ENCODE results near the gene PROM2. TPM values are rescaled to one million over a fixed set of nuclear protein-coding genes. Genes with fewer than 3 reads are reported as not detected.

Gene PROM2
- total RNA-seq, 1 donor from 2014 or later: 2.3 TPM

DNA sequence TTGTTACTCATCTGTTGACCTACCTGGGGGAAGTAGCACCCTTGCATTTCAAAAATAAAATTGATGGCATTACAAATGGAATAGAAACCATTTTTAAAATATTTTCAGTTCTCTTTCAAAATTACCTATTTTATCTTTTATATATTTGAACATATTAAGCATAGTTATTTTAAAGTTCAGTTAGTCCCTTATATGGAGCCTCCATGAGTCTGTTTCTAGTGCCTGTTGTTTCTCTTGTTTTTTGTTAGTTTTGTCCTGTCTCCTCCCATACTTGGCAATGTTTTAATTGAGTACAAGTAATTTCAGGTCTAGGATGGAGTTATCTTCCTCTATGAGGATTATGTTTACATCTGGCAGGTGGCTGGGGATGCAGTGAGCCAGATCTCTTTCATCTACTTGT is 17.0 kb downstream of the PROM2 start:
- Histone ChIP-seq H3K36me3 (ENCODE audit: control insufficient read depth, insufficient read depth, low read length) (no peaks in the 10 kb centered on the region), H3K4me3 (ENCODE audit: low read depth, low read length) (no peak overlapping the region), H3K27me3 (ENCODE audit: control insufficient read depth, insufficient read depth, low read length) (peaks cover 1% of the 10 kb centered on the region)
- TF ChIP-seq, protein P1, sequence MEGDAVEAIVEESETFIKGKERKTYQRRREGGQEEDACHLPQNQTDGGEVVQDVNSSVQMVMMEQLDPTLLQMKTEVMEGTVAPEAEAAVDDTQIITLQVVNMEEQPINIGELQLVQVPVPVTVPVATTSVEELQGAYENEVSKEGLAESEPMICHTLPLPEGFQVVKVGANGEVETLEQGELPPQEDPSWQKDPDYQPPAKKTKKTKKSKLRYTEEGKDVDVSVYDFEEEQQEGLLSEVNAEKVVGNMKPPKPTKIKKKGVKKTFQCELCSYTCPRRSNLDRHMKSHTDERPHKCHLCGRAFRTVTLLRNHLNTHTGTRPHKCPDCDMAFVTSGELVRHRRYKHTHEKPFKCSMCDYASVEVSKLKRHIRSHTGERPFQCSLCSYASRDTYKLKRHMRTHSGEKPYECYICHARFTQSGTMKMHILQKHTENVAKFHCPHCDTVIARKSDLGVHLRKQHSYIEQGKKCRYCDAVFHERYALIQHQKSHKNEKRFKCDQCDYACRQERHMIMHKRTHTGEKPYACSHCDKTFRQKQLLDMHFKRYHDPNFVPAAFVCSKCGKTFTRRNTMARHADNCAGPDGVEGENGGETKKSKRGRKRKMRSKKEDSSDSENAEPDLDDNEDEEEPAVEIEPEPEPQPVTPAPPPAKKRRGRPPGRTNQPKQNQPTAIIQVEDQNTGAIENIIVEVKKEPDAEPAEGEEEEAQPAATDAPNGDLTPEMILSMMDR (IDR thresholded peaks at IDR 0.05; ENCODE audit: insufficient read depth, low read length, poor library complexity, severe bottlenecking): no peak
- no peak for DNase-seq (ENCODE audit: low read depth)

DNA sequence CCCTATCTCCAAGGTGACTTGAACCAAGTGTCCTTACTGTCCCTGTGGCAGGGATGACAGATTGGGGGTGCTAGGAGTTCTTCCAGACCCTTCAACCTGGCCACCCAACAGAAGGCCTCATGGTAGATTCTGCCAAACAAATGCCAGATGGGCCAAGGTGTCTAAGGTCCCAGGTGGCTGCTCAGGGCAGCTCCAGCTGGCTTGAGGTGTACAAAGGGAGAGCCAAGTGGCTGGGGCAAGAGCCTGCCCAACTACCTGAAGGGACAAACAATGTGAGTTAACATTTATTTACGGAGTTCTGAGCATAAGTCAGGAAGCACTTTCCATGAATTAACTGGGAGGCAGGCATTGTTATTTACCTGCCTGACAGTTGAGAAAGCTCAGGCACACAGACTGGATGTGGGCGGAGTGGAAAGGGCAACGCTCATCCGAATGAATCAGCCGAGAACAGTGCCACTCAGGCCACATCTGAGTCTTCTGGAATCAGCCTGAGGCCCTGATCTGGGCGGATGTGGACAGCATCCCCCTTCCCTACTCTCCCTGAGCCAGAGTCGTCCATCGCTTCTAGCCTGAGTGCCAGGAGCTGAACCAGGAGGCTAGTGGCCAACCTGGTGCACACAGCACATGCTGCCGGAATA is 18.5 kb downstream of the PROM2 start:
- TF ChIP-seq, protein P1 (IDR thresholded peaks at IDR 0.05; ENCODE audit: insufficient read depth, low read length, poor library complexity, severe bottlenecking): no peak
- Histone ChIP-seq H3K4me3 (ENCODE audit: low read depth, low read length) (no peak overlapping the region), H3K36me3 (ENCODE audit: control insufficient read depth, insufficient read depth, low read length) (no peaks in the 10 kb centered on the region), H3K27me3 (ENCODE audit: control insufficient read depth, insufficient read depth, low read length) (peaks cover 12% of the 10 kb centered on the region)
- no peak for DNase-seq (ENCODE audit: low read depth)

DNA sequence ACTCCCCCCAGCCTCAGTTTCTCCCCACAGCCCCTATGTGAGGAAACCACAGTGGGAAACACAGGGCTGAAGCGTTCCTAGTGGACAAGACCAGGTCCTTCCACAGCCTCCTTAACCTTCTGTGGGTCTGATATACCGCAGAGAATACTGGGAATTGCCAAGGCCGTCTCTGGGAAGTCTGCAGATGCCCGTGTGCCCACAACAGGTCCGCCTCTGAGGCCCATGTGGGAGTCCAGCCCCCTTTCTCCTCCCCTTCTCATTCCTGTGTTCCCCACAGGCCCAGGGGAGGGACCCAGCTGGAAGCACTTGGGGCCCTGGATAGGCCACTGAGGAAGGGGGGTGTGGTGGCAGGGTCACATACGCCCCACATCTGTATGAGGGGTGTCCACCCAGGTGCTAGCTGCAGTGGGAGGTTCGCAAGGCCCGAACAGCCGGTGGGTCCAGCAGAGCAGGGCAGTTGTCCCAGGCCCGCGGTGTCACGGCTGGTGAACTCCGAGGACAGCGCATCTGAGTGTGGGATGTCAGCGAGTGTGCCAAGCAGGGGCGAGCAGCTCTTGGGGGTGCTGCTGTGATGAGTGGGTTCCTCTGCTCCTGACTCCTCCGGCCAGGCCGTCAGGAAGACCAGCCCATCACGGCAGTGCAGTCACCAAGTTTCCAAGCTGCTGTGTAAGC is 20.5 kb downstream of the PROM2 start:
- TF ChIP-seq, protein P1 (IDR thresholded peaks at IDR 0.05; ENCODE audit: insufficient read depth, low read length, poor library complexity, severe bottlenecking): no peak
- no peak for DNase-seq (ENCODE audit: low read depth)
- Histone ChIP-seq H3K36me3 (ENCODE audit: control insufficient read depth, insufficient read depth, low read length) (no peaks in the 10 kb centered on the region), H3K4me3 (ENCODE audit: low read depth, low read length) (no peak overlapping the region), H3K27me3 (ENCODE audit: control insufficient read depth, insufficient read depth, low read length) (peaks cover 18% of the 10 kb centered on the region)

DNA sequence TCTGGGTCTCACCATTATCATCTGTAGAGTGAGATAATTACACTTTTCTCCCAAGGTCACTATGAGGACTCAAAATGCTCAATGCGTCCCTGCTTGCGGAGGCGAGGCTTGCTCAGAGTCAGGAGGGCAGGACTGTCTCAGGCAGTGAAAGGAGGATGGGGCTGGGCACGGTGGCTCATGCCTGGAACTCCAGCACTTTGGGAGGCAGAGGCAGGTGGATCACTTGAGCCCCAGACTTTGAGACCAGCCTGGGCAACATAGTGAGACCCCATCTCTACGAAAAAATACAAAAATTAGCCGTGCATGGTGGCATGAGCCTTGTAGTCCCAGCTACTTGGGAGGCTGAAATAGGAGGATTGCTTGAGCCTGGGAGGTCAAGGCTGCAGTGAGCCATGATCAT is 21.1 kb downstream of the PROM2 start:
- Histone ChIP-seq H3K27me3 (ENCODE audit: control insufficient read depth, insufficient read depth, low read length) (peaks cover 18% of the 10 kb centered on the region), H3K4me3 (ENCODE audit: low read depth, low read length) (no peak overlapping the region), H3K36me3 (ENCODE audit: control insufficient read depth, insufficient read depth, low read length) (no peaks in the 10 kb centered on the region)
- TF ChIP-seq, protein P1 (IDR thresholded peaks at IDR 0.05; ENCODE audit: insufficient read depth, low read length, poor library complexity, severe bottlenecking): no peak
- DNase-seq (ENCODE audit: low read depth): no peak

DNA sequence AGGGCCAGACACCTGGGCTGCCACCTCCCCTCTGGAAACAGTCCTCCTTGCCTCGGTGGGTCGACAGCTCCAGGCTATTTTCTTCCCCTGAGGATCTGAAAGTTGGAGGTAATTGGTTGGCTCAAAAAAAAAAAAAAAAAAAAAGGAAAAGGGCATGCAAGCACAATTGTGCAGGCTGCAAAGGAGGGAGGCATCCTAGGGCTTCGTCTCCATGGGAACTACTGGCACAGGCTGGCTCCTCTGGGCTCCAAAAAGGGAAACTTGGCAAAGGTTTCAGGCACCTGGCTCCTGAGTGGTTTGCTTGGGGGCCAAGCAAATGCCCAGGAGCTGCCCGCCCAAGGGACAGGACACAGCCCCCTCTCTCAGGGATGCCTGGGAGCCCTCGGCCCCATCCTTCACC is 21.8 kb downstream of the PROM2 start:
- TF ChIP-seq, protein P1 (IDR thresholded peaks at IDR 0.05; ENCODE audit: insufficient read depth, low read length, poor library complexity, severe bottlenecking): no peak
- DNase-seq (ENCODE audit: low read depth): no peak
- Histone ChIP-seq H3K4me3 (ENCODE audit: low read depth, low read length) (no peak overlapping the region), H3K36me3 (ENCODE audit: control insufficient read depth, insufficient read depth, low read length) (no peaks in the 10 kb centered on the region), H3K27me3 (ENCODE audit: control insufficient read depth, insufficient read depth, low read length) (peaks cover 18% of the 10 kb centered on the region)
